Motor neuron (in vitro differentiated cells): ENCODE measurements around the gene RAD51B. TPM values are rescaled to one million over a fixed set of nuclear protein-coding genes. Genes with fewer than 3 reads are reported as not detected.
A peak's percentile ranks its signal among the peaks of the same experiment; 100 is the strongest.

Experiments
- ATAC-seq, 8 experiments: fragments of 200-7000 bp; cut with Tn5 transposase; replicated peaks in 6 of 8; 2 replicates each; pipeline ENCODE4 v1.8.0; 2021; ENCODE audit warnings: mild to moderate bottlenecking in 8 of 8, moderate library complexity in 8 of 8
- H3K27ac ChIP-seq, 2 donors: fragments of 250-450 bp; sonication (Bioruptor Pico); 2 replicates each; pipeline ENCODE4 v1.9.0; 2021; ENCODE audit warnings: antibody characterized with exemption in 2 of 2, mild to moderate bottlenecking in 2 of 2, moderate library complexity in 1 of 2
- H3K4me1 ChIP-seq, 2 donors: fragments of 250-450 bp; sonication (Bioruptor Pico); replicated peaks in 1 of 2; 2 replicates each; pipeline ENCODE4 v1.6.1; 2021; ENCODE audit warnings: antibody characterized with exemption in 2 of 2, mild to moderate bottlenecking in 2 of 2, moderate library complexity in 1 of 2
- H3K4me3 ChIP-seq, 5 donors: fragments of 250-450 bp; sonication (Bioruptor Pico); 2 replicates each; pipeline ENCODE4 v1.9.0; 2021; ENCODE audit warnings: antibody characterized with exemption in 5 of 5, mild to moderate bottlenecking in 5 of 5, moderate library complexity in 4 of 5
- WGBS, 10 experiments: fragments of 450-650 bp; shearing (Covaris generic); methylation state at CpG; one replicate each; pipeline ENCODE4 v1.0.0; 2022; 5-methylcytosine and 5-hydroxymethylcytosine counted together
- in situ Hi-C, 9 experiments: fragments of 400-800 bp; cut with MboI; loops; one replicate each; pipeline ENCODE4 v1.15.0; 2021; ENCODE audit warnings: low sequenced_read_pairs in 9 of 9, low pct_unique_long_range_greater_than_20kb in 2 of 9; ENCODE audit not compliant: unreplicated experiment in 9 of 9
- total RNA-seq, 8 experiments: library from RNA; unstranded; fragments of 300-600 nt; gene quantifications; 2 replicates each; pipeline versions ENCODE4 v1.2.3 to v1.2.4, GENCODE V29; 2022

RAD51B gene
- total RNA-seq, 8 experiments from 2014 or later: 5.4 to 37.7 (median 11.0) TPM

GRCh38 chr14:68375376-68375775 lies 555.8 kb downstream of the RAD51B start:
- Histone ChIP-seq H3K27ac (no peak overlapping the region), H3K4me3 (no peak overlapping the region), H3K4me1 (peaks cover 15 to 19% of the 10 kb centered on the region in 2 donors)
- WGBS, 10 experiments: 50 to 89% (median 75%) methylated on average over 1 to 4 of the region's 4 CpGs; no CpG with 5 or more reads in 1 of the 10 experiments
- no peak for ATAC-seq
- in situ Hi-C loops: no loop called here

- 68 to 94% (median 92%) methylated on average over 2 of the region's 2 CpGs; no CpG with 5 or more reads in 2 of the 10 experiments for WGBS, 10 experiments
- ATAC-seq: no peak
- Histone ChIP-seq H3K4me1 (peaks cover 15 to 19% of the 10 kb centered on the region in 2 donors), H3K27ac (no peak overlapping the region), H3K4me3 (no peak overlapping the region)
- in situ Hi-C loops: no loop called here
Observed at GRCh38 chr14:68376067-68376779, 556.6 kb downstream of the RAD51B start.

- H3K4me3 ChIP-seq: no peak overlapping the region
- 43 to 100% (median 100%) methylated on average over 1 of the region's 1 CpG; no CpG with 5 or more reads in 5 of the 10 experiments for whole genome bisulfite sequencing, 10 experiments
- in situ Hi-C loops: no loop called here
- H3K4me1 ChIP-seq: peaks cover 10 to 16% of the 10 kb centered on the region in 2 donors
- ATAC-seq: peak in 5 of 8 experiments; percentile 8 to 27 (median 18)
- H3K27ac ChIP-seq: no peak overlapping the region
Observed at GRCh38 chr14:68377006-68377405, 557.4 kb downstream of the RAD51B start.

- ATAC-seq: peak; percentile 41 to 90 (median 81)
- 20 to 79% (median 41%) methylated on average over 1 to 8 of the region's 8 CpGs for WGBS, 10 experiments
- Histone ChIP-seq H3K27ac (no peak overlapping the region), H3K4me3 (no peak overlapping the region), H3K4me1 (peaks cover 7 to 11% of the 10 kb centered on the region in 2 donors)
- in situ Hi-C loops: no loop called here
Observed at GRCh38 chr14:68377459-68377858, 557.9 kb downstream of the RAD51B start.

- H3K4me3 ChIP-seq: no peak overlapping the region
- H3K4me1 ChIP-seq: peaks cover 9 to 17% of the 10 kb centered on the region in 2 donors
- ATAC-seq: no peak
- in situ Hi-C loops: no loop called here
- no peak overlapping the region for H3K27ac ChIP-seq
- WGBS, 10 experiments: 35 to 100% (median 89%) methylated on average over 1 to 8 of the region's 8 CpGs
Observed at GRCh38 chr14:68379510-68380328, 560.1 kb downstream of the RAD51B start.

GRCh38 chr14:68380329-68380741 lies 560.8 kb downstream of the RAD51B start:
- 0 to 100% (median 74%) methylated on average over 1 of the region's 1 CpG; no CpG with 5 or more reads in 4 of the 10 experiments for WGBS, 10 experiments
- in situ Hi-C loops: no loop called here

GRCh38 chr14:68384335-68384734 lies 564.8 kb downstream of the RAD51B start:
- no peak overlapping the region for H3K27ac ChIP-seq

More at GRCh38 chr14:68380329-68380741, 560.8 kb downstream of the RAD51B start:
- Histone ChIP-seq H3K27ac (no peak overlapping the region), H3K4me3 (no peak overlapping the region), H3K4me1 (peaks cover 9 to 18% of the 10 kb centered on the region in 2 donors)
- no peak for ATAC-seq

GRCh38 chr14:68384881-68385280 lies 565.3 kb downstream of the RAD51B start:
- no peak overlapping the region for H3K27ac ChIP-seq
- ATAC-seq: peak in 2 of 8 experiments; percentile 20 to 57
- in situ Hi-C loops: no loop called here
- H3K4me1 ChIP-seq: peaks cover 7 to 16% of the 10 kb centered on the region in 2 donors
- H3K4me3 ChIP-seq: no peak overlapping the region
- 55 to 100% (median 79%) methylated on average over 1 to 9 of the region's 9 CpGs; no CpG with 5 or more reads in 2 of the 10 experiments for WGBS, 10 experiments

More at GRCh38 chr14:68384335-68384734, 564.8 kb downstream of the RAD51B start:
- 31 to 100% (median 80%) methylated on average over 1 to 6 of the region's 6 CpGs; no CpG with 5 or more reads in 1 of the 10 experiments for whole genome bisulfite sequencing, 10 experiments
- Histone ChIP-seq H3K4me1 (peaks cover 7 to 16% of the 10 kb centered on the region in 2 donors), H3K4me3 (no peak overlapping the region)
- ATAC-seq: peak in 3 of 8 experiments; percentile 33 to 70 (median 48)
- in situ Hi-C loops: no loop called here

GRCh38 chr14:68386446-68386845 lies 566.9 kb downstream of the RAD51B start:
- Histone ChIP-seq H3K4me1 (peaks cover 9 to 20% of the 10 kb centered on the region in 2 donors), H3K27ac (no peak overlapping the region), H3K4me3 (no peak overlapping the region)
- ATAC-seq: peak in 2 of 8 experiments; percentile 19 to 42
- in situ Hi-C loops: no loop called here
- WGBS, 10 experiments: 33 to 80% (median 51%) methylated on average over 1 of the region's 1 CpG; no CpG with 5 or more reads in 6 of the 10 experiments

- Histone ChIP-seq H3K4me1 (peaks cover 16 to 22% of the 10 kb centered on the region in 2 donors), H3K4me3 (no peak overlapping the region), H3K27ac (no peak overlapping the region)
- WGBS, 10 experiments: 19 to 71% (median 66%) methylated on average over 2 to 6 of the region's 6 CpGs
- in situ Hi-C loops: no loop called here
- ATAC-seq: no peak
Observed at GRCh38 chr14:68386950-68387779, 567.6 kb downstream of the RAD51B start.

- WGBS, 10 experiments: 13 to 100% (median 95%) methylated on average over 1 to 3 of the region's 3 CpGs; no CpG with 5 or more reads in 1 of the 10 experiments
- H3K4me1 ChIP-seq: peaks cover 38 to 44% of the 10 kb centered on the region in 2 donors
- H3K27ac ChIP-seq: no peak overlapping the region
- ATAC-seq: no peak
- in situ Hi-C loops: no loop called here
- no peak overlapping the region for H3K4me3 ChIP-seq
Observed at GRCh38 chr14:68389943-68390342, 570.4 kb downstream of the RAD51B start.

- Histone ChIP-seq H3K4me3 (no peak overlapping the region), H3K4me1 (peaks cover 46 to 51% of the 10 kb centered on the region in 2 donors), H3K27ac (no peak overlapping the region)
- ATAC-seq: no peak
- in situ Hi-C loops: no loop called here
- WGBS, 10 experiments: 47 to 100% (median 80%) methylated on average over 1 to 2 of the region's 2 CpGs; no CpG with 5 or more reads in 1 of the 10 experiments
Observed at GRCh38 chr14:68390741-68391140, 571.2 kb downstream of the RAD51B start.
